ENCODE results near the gene OR11H7. TPM values are rescaled to one million over a fixed set of nuclear protein-coding genes. Genes with fewer than 3 reads are reported as not detected.
"Not testable (repeated sequence)": the region's sequence is repeated elsewhere in the genome, so short reads cannot be mapped to it uniquely, and the experiment has no call there.

The OR11H7 gene
- total RNA-seq, 3 donors from 2014 or later, result not detected

DNA sequence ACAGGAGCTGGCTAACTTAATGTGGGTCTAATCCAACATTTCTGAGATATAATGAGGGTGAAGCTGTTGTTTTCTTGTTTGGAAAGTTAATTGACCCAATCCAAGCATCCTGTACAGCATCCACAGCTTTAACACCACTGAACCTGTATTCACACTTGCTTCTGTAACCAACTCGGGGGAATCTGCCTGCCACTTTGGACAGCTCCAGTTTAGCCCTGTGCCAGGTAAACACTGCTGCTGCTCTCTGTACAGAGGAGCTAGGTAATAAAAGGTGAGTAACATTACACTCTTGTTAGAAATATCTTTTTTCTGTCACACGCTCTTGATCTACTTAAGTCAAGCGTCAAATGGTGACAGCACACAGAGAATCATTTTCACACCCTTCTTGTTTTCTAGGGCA, 37.4 kb upstream of the OR11H7 start:
- TF ChIP-seq, protein P1, sequence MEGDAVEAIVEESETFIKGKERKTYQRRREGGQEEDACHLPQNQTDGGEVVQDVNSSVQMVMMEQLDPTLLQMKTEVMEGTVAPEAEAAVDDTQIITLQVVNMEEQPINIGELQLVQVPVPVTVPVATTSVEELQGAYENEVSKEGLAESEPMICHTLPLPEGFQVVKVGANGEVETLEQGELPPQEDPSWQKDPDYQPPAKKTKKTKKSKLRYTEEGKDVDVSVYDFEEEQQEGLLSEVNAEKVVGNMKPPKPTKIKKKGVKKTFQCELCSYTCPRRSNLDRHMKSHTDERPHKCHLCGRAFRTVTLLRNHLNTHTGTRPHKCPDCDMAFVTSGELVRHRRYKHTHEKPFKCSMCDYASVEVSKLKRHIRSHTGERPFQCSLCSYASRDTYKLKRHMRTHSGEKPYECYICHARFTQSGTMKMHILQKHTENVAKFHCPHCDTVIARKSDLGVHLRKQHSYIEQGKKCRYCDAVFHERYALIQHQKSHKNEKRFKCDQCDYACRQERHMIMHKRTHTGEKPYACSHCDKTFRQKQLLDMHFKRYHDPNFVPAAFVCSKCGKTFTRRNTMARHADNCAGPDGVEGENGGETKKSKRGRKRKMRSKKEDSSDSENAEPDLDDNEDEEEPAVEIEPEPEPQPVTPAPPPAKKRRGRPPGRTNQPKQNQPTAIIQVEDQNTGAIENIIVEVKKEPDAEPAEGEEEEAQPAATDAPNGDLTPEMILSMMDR (IDR thresholded peaks at IDR 0.05), result no peak
- DNase-seq, result no peak
- no peaks in the 10 kb centered on the region for H3K9me3 ChIP-seq
- H3K4me3 ChIP-seq, result no peak overlapping the region
- no peaks in the 10 kb centered on the region for H3K36me3 ChIP-seq (ENCODE audit: low read depth)
- H3K4me1 ChIP-seq (ENCODE audit: low read depth), result no peaks in the 10 kb centered on the region
- intact Hi-C loops (cut with DNase I, micrococcal nuclease), result no loop called here
- ATAC-seq, result no peak

DNA sequence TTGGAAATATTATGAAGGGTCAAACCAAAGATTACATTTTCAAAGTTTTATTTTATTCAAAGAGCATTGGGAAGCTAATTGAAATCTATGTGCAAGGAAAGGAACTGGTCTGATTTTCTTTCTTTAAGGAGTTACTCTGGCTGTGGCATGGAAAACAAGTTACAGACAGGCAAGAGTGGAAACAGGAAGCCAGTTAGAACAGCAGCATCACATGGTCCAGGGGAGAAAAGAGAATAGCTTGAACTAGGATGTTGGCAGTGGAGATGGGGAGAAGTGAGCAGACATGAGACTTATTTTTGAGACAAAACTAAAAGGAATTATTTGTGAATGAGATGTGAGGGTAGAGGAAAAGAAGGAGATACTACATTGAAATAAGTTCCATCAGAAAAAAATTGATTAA, 34.7 kb upstream of the OR11H7 start:
- Histone ChIP-seq H3K9me3 (no peaks in the 10 kb centered on the region), H3K4me1 (ENCODE audit: low read depth) (no peaks in the 10 kb centered on the region), H3K4me3 (no peak overlapping the region), H3K36me3 (ENCODE audit: low read depth) (no peaks in the 10 kb centered on the region)
- TF ChIP-seq, protein P1 (IDR thresholded peaks at IDR 0.05), result no peak
- DNase-seq (no peak), ATAC-seq (no peak)
- intact Hi-C loops (cut with DNase I, micrococcal nuclease), result no loop called here

DNA sequence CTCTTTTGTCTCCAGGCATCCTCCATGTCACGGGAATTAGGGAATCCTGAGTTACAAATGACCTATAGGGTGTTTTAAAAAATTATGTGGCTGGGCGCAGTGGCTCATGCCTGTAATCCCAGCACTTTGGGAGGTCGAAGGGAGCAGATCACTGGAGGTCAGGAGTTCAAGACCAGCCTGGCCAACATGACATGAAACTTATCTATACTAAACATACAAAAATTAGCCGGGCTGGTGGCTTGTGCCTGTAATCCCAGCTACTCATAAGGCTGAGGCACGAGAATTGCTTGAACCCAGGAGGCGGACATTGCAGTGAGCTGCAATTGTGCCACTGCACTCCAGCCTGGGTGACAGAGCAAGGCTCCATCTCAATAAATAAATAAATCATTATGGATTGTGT, 33.6 kb upstream of the OR11H7 start:
- intact Hi-C loops (cut with DNase I, micrococcal nuclease); DNase-seq; H3K9me3 ChIP-seq; ATAC-seq; H3K4me1 ChIP-seq (ENCODE audit: low read depth); H3K4me3 ChIP-seq; H3K36me3 ChIP-seq (ENCODE audit: low read depth): not testable (repeated sequence)

DNA sequence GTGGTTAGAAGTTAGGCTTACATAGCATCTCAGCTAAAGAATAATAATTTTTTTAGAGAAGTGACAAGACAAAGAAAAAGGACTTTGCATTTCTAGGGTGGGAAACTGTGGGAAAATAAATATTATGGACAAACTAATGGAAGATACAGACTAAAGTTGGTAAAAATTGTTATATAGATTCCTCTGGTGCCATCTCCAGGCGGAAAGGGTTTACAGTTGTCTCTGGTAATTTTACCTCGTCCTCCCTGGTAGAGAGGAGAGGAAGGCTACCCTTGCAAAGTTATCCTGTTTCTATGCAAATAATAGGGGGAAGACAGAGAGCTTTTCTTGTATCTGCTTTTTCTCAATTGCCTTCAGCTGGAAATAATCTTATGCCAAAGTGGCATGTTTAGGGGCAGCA, 32.9 kb upstream of the OR11H7 start:
- TF ChIP-seq, protein P1 (IDR thresholded peaks at IDR 0.05), result no peak
- ATAC-seq, result no peak
- Histone ChIP-seq H3K36me3 (ENCODE audit: low read depth) (no peaks in the 10 kb centered on the region), H3K9me3 (no peaks in the 10 kb centered on the region), H3K4me3 (no peak overlapping the region), H3K4me1 (ENCODE audit: low read depth) (no peaks in the 10 kb centered on the region)
- intact Hi-C loops (cut with DNase I, micrococcal nuclease), result no loop called here
- DNase-seq, result no peak

DNA sequence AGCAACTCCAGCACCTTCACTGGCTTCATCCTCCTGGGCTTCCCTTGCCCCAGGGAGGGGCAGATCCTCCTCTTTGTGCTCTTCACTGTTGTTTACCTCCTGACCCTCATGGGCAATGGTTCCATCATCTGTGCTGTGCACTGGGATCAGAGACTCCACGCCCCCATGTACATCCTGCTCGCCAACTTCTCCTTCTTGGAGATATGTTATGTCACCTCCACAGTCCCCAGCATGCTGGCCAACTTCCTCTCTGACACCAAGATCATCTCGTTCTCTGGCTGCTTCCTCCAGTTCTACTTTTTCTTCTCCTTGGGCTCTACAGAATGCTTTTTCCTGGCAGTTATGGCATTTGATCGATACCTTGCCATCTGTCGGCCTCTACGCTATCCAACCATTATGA, 31.3 kb upstream of the OR11H7 start:
- H3K9me3 ChIP-seq, result no peaks in the 10 kb centered on the region
- H3K4me3 ChIP-seq, result no peak overlapping the region
- ATAC-seq, result no peak
- TF ChIP-seq, protein P1 (IDR thresholded peaks at IDR 0.05), result no peak
- DNase-seq, result no peak
- no peaks in the 10 kb centered on the region for H3K36me3 ChIP-seq (ENCODE audit: low read depth)
- H3K4me1 ChIP-seq (ENCODE audit: low read depth), result no peaks in the 10 kb centered on the region
- intact Hi-C loops (cut with DNase I, micrococcal nuclease), result no loop called here

DNA sequence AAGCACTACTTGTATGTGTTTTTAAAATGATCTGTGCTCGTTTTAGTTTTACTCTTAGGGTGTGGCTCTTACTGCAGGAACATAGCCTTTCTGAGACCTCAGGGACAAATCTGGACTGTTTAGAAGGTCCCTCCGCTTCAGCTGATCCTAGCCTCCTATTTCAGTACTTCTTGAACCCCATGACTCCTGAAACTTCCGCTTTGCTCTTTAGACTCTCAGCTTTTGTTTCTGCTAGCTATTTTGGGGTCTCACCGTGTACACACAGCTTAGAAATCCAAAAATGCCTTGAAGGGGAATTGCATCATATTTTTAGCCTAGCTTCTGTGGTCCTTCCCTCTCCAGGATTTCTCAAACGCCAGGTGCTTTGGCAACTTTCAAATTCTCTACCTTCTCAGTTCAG, 29.8 kb upstream of the OR11H7 start:
- Histone ChIP-seq H3K4me1 (ENCODE audit: low read depth) (no peaks in the 10 kb centered on the region), H3K9me3 (no peaks in the 10 kb centered on the region), H3K4me3 (no peak overlapping the region), H3K36me3 (ENCODE audit: low read depth) (no peaks in the 10 kb centered on the region)
- TF ChIP-seq, protein P1 (IDR thresholded peaks at IDR 0.05), result no peak
- no peak for ATAC-seq
- no peak for DNase-seq
- intact Hi-C loops (cut with DNase I, micrococcal nuclease), result no loop called here

All from mucosa of descending colon (tissue), 3 donors.